SK-MEL-5 (cell line): Measurements from ENCODE around the gene SPTB. TPM values are rescaled to one million over a fixed set of nuclear protein-coding genes. Genes with fewer than 3 reads are reported as not detected.
"Not testable (repeated sequence)": the region's sequence is repeated elsewhere in the genome, so short reads cannot be mapped to it uniquely, and the experiment has no call there.

ENCODE experiments used
- DNase-seq: peaks from one replicate; pipeline ENCODE4 v3.0.0-alpha.2; 2016; ENCODE audit warnings: low read depth, low spot score
- in situ Hi-C: cut with HindIII; loops from 2 replicates; pipeline ENCODE4 v1.10.0; 2016; ENCODE audit warnings: low sequenced_read_pairs, high pct_unique_total_duplicates, low pct_unique_long_range_greater_than_20kb
- polyA plus RNA-seq, 2 experiments: library from polyadenylated mRNA; depleted of rRNA; stranded (reverse); fragments of >200 nt; gene quantifications; 2 replicates each; pipeline ENCODE4 v1.2.3, GENCODE V29; 2015
- total RNA-seq: library from RNA; depleted of rRNA; stranded (reverse); fragments of >200 nt; shearing (Covaris generic); gene quantifications from 2 replicates; pipeline ENCODE4 v1.2.3, GENCODE V29; 2014; rRNA removed

Gene SPTB
- 0.05 TPM in 1 of 2 replicates, not detected in the other for total RNA-seq
- 0.01 TPM in 1 of 2 replicates, not detected in the other for polyA plus RNA-seq (2015; cell fraction: cytosol; rRNA removed)
- not detected in 2 replicates for polyA plus RNA-seq (2015; cell fraction: nucleus; rRNA removed)

DNA sequence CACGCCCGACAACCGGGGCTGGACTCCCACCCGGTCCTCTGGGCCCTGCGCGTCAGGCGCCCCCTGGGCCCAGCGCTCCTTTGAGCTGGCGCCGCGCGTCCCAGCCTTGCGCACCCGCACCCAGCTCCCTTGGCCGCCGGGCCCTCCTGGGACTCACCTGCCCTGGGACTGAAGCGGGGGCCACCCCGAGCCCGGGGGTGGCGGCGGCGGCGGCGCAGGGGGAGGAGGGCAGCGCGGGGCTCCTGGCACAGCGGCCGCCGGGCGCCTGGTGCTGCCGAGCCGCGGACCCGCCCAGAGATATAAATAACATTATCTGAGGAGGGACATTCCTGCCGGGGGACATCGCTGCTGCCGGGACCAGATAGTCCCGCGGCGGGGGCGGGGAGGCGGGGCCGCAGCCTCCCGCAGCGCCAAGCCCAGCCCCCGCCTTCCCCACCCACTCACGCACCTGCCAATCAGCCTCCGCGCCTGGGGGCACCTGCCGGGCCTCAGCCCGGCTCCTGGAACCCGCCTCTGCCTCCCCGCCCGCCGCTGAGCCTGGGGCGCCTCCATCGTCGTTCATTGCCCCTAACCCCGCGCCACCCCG, at the start of gene SPTB:
Gene SPTB, minus strand, starts transcription at position 273 of the 586 bp plus-strand sequence. CDS start 56,813 bp downstream, outside the sequence.
- in situ Hi-C loops: no loop called here

DNA sequence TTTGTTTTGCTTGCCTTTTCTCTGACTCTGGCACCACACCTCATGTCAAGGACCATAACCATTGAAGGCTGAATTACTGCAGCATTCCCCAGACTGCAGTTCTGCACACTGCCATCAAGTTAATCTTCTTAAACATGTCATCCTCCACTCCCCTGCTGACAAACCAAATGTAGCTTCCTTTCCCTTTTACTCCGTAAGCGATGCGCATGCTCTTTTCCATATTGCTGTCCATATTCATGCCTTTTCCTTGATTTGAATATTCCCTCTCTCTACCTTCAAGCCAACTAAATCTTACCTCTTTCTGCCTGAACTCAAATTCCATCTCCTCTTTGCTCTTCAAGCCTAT, 49.3 kb upstream of the SPTB start:
- DNase-seq: no peak
- in situ Hi-C loops: no loop called here

More for the DNA sequence above, at the start of gene SPTB:
- DNase-seq: no peak

DNA sequence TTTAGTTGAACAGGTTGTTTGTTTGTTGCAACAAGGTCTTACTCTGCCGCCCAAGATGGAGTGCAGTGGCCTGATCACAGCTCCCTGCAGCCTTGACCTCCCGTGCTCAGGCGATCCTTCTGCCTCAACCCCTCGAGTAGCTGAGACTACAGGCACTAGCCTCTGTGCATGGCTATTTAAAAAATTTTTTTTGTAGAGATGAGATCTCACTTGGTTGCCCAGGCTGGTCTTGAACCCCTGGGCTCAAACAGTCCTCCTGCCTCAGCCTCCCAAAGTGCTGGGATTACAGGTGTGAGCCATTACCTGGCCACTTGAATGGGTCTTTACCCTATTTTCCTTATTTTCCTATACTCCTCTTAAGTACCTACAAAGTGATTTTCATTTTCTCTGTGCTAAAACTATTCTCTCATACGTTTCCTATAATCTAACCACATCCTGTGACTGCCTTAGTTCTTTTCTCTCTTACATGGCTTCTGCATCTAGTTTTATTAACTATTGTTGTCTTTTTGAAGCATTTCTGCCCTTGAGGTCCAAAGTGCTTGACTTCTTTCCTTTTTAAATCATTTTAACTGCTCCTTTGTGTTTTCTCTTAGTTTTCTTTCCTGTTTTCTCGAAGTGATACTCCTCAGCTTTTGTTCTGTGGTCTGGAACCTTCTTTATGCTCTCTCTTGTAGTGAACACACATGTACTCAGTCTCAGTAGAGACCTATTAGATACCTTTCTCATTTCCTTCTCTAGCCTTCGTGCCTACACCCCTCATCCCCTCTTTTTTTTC, 48.7 kb upstream of the SPTB start:
- in situ Hi-C loops: no loop called here
- no peak for DNase-seq

DNA sequence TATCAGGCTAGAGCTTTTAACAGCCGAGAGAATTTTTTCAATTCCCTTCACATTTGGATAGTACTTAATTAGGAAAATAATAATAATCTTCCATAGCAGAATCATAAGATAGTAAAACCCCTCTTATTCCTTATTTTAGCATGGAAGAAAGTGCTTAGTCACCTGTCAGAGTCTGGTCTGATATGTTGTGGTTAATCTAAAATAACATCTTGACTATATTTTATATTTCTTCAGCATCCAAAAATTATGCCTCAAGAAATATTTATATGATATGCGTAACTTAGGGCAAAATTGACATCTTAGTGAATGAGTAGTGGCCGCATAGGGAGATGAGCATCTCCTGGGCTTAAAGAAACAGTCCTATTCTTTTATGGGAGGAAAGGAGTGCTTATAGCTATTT, 47.3 kb upstream of the SPTB start:
- in situ Hi-C loops: no loop called here
- DNase-seq: no peak

DNA sequence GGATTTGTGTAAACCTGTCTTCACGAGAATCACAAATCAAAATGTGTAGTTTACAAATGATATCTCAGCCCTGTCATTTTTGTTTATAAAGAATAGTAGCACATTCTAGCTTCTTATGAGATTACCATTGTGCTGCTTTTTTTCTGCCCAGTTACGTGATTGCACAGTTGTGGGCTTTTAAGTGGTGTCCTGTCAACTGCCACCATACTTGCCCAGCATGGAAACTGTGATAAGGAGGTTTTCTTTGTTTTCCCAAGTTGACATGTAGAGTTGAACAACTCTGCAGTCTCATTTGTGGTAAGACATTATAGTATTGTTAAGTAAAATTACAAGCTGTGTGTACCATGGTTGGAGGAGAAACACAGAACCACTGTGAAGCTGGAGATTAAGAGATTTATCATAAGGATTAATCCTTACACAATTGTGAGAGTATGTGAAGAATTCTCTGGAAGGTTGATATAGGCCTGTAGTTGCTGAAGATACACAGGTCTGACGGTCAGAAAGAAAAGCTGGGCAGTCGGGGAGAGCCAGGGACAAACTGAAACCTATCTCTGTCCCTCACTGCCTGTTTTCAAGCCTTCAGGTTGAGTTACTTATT, 46.8 kb upstream of the SPTB start:
- DNase-seq: no peak
- in situ Hi-C loops: no loop called here

DNA sequence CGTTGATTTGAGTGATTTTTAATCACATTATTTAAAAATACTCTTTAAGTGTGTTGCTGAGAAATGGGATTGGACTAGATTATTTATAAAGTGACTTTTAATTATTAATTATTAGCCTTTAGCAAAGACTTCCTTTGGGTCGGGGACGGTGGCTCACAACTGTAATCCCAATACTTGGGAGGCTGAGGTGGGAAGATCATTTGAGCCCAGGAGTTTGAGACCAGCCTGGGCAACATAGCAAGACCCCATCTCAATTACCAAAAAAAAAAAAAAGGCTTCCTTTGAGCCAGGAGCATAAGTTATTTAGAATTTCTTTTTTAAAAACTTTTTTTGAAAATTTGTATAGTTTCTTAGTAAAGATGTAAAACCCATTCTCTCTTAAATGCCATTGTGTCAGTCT, 43.3 kb upstream of the SPTB start:
- in situ Hi-C loops: no loop called here

DNA sequence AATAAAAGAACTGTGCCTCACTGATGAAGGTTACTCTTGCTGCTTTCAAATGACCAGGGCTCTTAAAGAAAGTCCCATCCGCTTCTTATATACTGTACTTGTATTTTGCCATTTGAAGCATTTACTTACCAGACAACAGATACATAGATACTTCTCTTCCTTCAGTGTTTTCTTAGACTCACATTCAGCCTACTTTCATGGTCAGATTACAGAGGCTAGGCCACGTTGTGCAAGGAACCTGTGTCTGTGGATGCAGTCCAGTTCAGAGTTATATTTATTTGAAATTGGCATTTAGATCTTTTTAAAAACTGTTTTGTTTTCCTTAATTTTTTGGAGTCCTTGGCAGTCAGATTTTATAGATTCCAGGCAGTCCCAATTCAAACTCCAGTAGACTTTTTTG, 40.8 kb upstream of the SPTB start:
- DNase-seq: no peak
- in situ Hi-C loops: no loop called here

More for the DNA sequence above, 43.3 kb upstream of the SPTB start:
- no peak for DNase-seq

DNA sequence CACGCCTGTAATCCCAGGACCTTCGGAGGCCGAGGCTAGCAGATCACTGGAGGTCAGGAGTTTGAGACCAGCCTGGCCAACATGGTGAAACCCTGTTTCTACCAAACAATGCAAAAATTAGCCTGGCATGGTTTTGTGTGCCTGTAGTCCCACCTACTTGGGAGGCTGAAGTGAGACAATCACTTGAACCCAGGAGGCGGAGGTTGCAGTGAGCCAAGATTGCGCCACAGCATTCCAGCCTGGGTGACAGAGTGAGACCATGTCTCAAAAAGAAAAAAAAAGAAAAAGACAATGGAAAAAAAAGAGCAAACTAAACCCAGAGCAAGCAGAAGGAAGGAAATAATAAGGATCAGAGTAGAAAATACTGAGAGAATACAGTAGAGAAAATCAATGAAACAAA, 39.9 kb upstream of the SPTB start:
- in situ Hi-C loops: no loop called here
- DNase-seq: no peak

DNA sequence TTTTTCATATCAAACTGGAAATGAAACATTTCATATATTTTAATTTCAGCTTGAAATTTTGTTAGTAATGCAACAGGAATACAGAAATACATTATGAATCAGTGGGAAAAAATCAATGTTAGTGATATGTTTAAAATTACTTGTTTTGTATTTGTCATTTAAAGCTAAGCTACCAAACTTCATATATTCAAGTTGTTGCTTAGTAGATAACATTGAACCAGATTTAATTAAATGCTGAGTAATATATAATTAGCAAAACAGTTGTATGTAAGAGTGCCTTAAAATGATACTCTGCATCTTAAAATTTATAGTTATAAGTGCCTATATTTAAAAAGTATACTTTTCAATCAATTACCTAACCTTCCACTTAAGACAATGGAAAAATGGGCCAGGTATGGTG, 39.5 kb upstream of the SPTB start:
- in situ Hi-C loops: no loop called here

DNA sequence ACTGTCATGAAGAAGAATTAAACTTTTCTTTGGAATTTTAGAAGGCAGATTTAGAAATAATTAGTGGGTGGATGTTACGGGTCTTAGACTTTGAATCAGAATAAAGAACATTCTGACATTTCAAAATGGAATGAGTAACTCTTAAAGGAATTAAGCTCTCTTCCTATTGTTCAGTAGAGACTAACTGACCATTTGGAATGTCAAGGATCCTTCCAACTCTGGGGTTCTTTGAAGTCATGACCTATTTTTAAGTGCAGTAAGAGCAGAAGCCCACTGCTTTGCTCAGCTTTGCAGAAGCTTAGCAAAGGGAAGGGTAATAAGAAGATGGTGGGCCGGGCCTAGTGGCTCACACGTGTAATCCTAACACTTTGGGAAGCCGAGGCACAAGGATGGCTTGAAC, 38.5 kb upstream of the SPTB start:
- in situ Hi-C loops: no loop called here
- no peak for DNase-seq

More for the DNA sequence above, 39.5 kb upstream of the SPTB start:
- no peak for DNase-seq

DNA sequence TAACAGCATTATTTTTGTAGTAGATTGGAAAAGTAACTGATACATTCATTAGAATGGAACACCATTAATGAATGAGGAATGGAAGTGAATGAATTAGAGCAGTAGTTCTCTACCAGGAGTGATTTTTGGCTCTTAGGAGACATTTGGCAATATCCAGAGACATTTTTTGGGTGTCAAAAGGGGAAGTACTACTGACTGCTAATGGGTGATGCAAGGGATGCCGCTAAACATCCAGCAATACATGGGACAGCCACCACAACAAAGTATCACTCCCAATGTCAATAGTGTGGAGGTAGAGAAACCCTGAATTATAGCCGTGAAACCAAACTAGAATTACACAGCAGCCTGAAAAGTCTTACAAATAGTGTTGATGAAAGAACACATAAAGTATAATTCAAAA, 36.1 kb upstream of the SPTB start:
- no peak for DNase-seq
- in situ Hi-C loops: no loop called here

DNA sequence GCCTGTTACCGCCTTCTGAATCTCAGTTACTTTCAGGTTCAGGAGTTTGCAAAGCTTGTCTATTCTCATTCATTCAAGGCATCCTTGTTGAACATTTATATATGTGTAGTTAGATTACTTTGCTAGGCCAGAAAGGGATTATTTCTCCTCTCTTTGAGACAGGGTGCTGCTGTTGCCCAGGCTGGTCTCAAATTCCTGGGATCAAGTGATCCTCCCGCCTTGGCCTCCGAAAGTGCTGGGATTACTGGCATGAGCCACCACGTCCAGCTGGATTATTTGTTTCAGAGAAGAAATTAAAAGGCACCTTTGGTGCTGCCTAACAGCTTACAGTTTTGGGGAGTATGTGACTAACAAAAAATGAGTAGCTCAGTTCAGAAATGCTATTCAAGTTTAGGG, 35.3 kb upstream of the SPTB start:
- no peak for DNase-seq
- in situ Hi-C loops: no loop called here

DNA sequence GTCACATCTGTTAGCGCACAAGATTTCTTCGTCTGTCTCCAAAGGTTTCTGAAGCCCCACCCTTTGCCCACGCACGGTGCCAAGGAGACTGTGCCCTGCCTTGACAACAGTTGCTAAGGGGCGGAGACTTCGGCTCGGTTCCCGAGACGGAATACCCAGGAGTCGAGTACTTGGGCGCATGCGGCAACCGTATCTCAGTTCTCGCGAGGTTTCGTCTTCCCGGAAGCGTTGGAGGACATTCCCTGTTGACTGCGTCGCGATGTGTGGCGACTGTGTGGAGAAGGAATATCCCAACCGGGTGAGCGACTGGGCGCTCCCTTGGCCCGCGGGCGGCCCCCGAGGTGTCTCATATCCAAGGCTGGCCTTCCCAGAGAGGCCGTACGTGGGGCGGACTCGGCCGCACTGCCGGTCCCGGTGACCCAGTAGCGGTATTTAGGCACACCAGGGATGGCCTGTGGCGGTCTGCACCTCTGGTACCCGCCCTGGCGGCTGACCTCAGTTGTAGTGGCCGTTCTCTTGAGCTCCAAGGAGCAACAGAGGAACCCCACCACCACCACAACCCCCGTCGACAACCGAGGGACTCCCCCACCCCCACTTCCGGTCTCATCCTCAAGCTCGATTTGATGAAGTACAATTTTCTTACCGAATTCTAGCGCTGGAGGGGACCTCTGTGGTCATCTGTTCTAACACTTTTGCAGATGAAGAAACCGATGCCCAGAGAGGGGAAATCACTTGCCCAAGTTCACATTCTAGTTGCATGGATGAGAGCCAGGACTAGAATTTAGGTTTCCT, 34.7 kb upstream of the SPTB start, which contains the start of gene CHURC1:
Gene CHURC1, plus strand, starts transcription at position 219 of the 792 bp plus-strand sequence. Its CDS starts 41 bp downstream, at position 260.
- in situ Hi-C loops: no loop called here

DNA sequence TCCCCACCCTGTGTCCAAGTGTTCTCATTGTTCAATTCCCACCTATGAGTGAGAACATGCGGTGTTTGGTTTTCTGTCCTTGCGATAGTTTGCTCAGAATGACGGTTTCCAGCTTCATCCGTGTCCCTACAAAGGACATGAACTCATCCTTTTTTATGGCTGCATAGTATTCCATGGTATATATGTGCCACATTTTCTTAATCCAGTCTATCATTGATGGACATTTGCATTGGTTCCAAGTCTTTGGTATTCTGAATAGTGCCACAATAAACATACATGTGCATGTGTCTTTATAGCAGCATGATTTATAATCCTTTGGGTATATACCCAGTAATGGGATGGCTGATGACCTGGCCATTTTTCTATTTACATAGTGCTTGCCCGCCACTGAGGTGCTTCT, 33.8 kb upstream of the SPTB start:
- DNase-seq, in situ Hi-C loops: not testable (repeated sequence)

More for the DNA sequence above, 34.7 kb upstream of the SPTB start, which contains the start of gene CHURC1:
- peak; percentile 99 for DNase-seq

DNA sequence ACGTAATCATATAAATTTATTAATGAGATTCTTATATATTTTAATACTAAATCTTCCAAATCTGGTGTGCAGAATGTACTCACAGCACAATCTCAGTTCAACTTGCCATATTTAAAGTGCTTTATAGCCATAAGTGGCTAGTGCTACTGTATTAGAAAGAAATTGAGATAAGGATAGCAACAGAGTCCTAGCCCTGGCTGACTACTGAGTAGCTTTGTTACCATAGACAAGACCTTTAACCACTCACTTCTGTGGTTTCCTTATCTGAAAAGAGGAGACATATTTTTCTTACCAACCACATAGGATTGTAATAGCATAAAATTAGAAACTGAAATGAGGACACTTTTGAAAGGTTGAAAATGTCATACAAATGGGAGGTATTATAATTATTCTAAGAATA, 32.6 kb upstream of the SPTB start:
- in situ Hi-C loops: no loop called here
- DNase-seq: no peak

DNA sequence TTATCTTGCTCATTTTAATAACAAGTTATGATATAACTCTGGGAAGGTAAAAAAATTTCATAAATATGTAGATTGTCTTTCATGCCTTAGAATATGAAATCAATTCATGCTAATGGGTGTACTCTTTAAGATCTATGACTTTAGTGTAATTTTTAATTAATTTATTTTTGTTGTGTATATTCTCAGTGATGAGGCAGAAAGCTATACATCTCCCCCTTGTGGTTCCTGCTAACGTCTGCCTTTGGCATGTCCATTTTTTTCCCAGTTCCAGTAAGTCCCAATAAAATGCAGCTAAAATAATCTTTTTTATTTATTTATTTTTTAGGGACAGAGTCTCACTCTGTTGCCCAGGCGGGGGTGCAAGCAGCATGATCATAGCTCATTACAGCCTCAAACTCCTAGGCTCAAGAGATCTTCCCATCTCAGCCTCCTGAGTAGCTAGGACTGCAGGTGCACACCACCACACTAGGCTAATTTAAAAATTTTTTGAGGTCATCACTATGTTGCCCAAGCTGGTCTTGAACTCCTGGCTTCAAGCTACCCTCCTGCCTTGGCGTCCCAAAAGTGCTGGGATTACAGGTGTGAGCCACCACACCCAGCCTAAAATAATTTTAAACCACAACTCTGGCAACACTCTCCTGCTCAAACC, 31.3 kb upstream of the SPTB start:
- peak; percentile 55 for DNase-seq
- in situ Hi-C loops: no loop called here

DNA sequence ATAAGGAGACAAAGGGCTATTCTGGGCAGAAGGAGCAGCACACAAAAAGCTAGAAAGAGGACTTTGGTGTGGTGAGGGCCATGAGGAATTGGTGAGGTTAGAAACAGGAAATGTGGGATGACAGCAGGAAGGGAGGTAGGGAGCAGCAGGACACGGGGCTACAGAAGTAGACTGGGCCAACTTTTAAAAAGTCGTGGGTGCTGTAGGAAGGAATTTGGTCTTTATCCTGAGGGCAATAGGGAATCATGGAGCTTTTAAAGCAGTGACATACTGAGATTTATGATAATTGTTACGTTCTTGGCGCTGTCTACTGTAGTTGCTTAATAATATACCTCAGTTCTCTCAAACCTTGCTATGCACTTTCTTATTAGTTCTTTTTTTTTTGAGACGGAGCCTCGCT, 26.3 kb upstream of the SPTB start:
- peak; percentile 50 for DNase-seq
- in situ Hi-C loops: no loop called here
